Lung (tissue), 12 donors: ENCODE results near the gene MCUB. TPM values are rescaled to one million over a fixed set of nuclear protein-coding genes. Genes with fewer than 3 reads are reported as not detected.

Experiments used
- ATAC-seq: fragments of 200-7000 bp; cut with Tn5 transposase; one replicate; pipeline ENCODE4 v1.9.1; 2020; ENCODE audit warnings: moderate number of reproducible peaks; ENCODE audit not compliant: insufficient read depth, low FRiP score
- DNase-seq, 3 donors: peaks; one replicate each; pipeline ENCODE4 v3.0.0-alpha.2; 2013 to 2017
- H3K27ac ChIP-seq, 2 donors: one replicate each; pipeline ENCODE4 v1.5.1; 2013; ENCODE audit warnings: mild to moderate bottlenecking in 2 of 2, moderate library complexity in 2 of 2, control low read depth in 1 of 2, inconsistent platforms in 1 of 2, low read depth in 1 of 2, low read length in 1 of 2
- H3K27me3 ChIP-seq, 3 donors: one replicate each; pipeline ENCODE4 v1.5.1; 2013; ENCODE audit warnings: low read length in 2 of 3; ENCODE audit not compliant: control insufficient read depth in 3 of 3, insufficient read depth in 3 of 3
- H3K36me3 ChIP-seq, 4 donors: one replicate each; pipeline ENCODE4 v1.5.1; 2013; ENCODE audit warnings: low read length in 4 of 4, mild to moderate bottlenecking in 1 of 4, moderate library complexity in 1 of 4; ENCODE audit not compliant: control insufficient read depth in 4 of 4, insufficient read depth in 4 of 4
- H3K4me1 ChIP-seq, 5 donors: one replicate each; pipeline ENCODE4 v1.5.1; 2013; ENCODE audit warnings: low read length in 5 of 5, mild to moderate bottlenecking in 2 of 5, moderate library complexity in 1 of 5; ENCODE audit not compliant: control insufficient read depth in 5 of 5, insufficient read depth in 5 of 5
- H3K4me3 ChIP-seq: one replicate; pipeline ENCODE4 v1.5.1; 2013; ENCODE audit warnings: mild to moderate bottlenecking, control low read depth, moderate library complexity
- H3K9ac ChIP-seq, 2 donors: one replicate each; pipeline ENCODE4 v1.5.1; 2013; ENCODE audit warnings: low read length in 2 of 2, control low read depth in 1 of 2; ENCODE audit not compliant: insufficient read depth in 1 of 2
- H3K9me3 ChIP-seq, 4 donors: one replicate each; pipeline ENCODE4 v1.5.1; 2013; ENCODE audit warnings: low read length in 3 of 4, mild to moderate bottlenecking in 1 of 4, moderate library complexity in 1 of 4; ENCODE audit not compliant: control insufficient read depth in 4 of 4, insufficient read depth in 3 of 4
- CTCF ChIP-seq: IDR thresholded peaks from 2 replicates; pipeline ENCODE4 v1.5.1; 2012; ENCODE audit warnings: mild to moderate bottlenecking; ENCODE audit errors: control extremely low read depth, extremely low read depth
- WGBS, 2 donors: extraction: QIAGEN DNeasy Blood & Tissue Kit; methylation state at CpG; one replicate each; pipeline ENCODE4 v1.1.7; 2013; 5-methylcytosine and 5-hydroxymethylcytosine counted together
- polyA plus RNA-seq, 2 donors: library from polyadenylated mRNA; stranded (reverse); fragments of 200-250 nt; gene quantifications; one replicate each; pipeline ENCODE4 v1.2.1, GENCODE V29; 2013
- total RNA-seq, 2 donors: library from RNA; depleted of rRNA in 1 of 2; stranded (reverse); fragments of >200 nt in 1 of 2; gene quantifications; one replicate each; pipeline ENCODE4 v1.2.1, GENCODE V29; 2014 to 2021
- donor health status: control.
- donor health status: control.
- donor health status: Bipolar disorder and iron deficiency.
- donor health status: healthy.
- donor health status: DM: yes; HTN: yes; CAD: no.

MCUB gene
- total and polyA plus RNA-seq, 4 donors = 9.2 to 25.3 (median 15.9) TPM

- WGBS, 2 donors = 84 to 85% methylated on average over 6 of the region's 6 CpGs
- TF ChIP-seq CTCF = no peak
- Histone ChIP-seq H3K4me1 (no peaks in the 10 kb centered on the region), H3K27me3 (no peaks in the 10 kb centered on the region), H3K27ac (no peak overlapping the region), H3K9ac (no peak overlapping the region), H3K9me3 (peaks cover 0 to 5% (median 2%) of the 10 kb centered on the region in 4 donors), H3K36me3 (peaks cover 0 to 1% (median 0%) of the 10 kb centered on the region in 4 donors), H3K4me3 (no peak overlapping the region)
- no peak for ATAC-seq
- no peak for DNase-seq
These were observed 39.1 kb downstream of the MCUB start for GRCh38 chr4:109599046-109599652.

- Histone ChIP-seq H3K27ac (no peak overlapping the region), H3K9ac (no peak overlapping the region), H3K4me1 (no peaks in the 10 kb centered on the region), H3K4me3 (no peak overlapping the region), H3K9me3 (peaks cover 0 to 5% (median 2%) of the 10 kb centered on the region in 4 donors), H3K36me3 (peaks cover 0 to 1% (median 0%) of the 10 kb centered on the region in 4 donors), H3K27me3 (no peaks in the 10 kb centered on the region)
- DNase-seq (no peak), ATAC-seq (no peak)
- 92 to 97% methylated on average over 3 of the region's 3 CpGs for WGBS, 2 donors
- no peak for TF ChIP-seq CTCF
These were observed 40.4 kb downstream of the MCUB start for GRCh38 chr4:109600431-109600830.

GRCh38 chr4:109601336-109601735, 41.3 kb downstream of the MCUB start:
- no peak for DNase-seq
- WGBS, 2 donors = 85 to 92% methylated on average over 2 of the region's 2 CpGs
- Histone ChIP-seq H3K9me3 (peaks cover 0 to 5% (median 2%) of the 10 kb centered on the region in 4 donors), H3K4me1 (no peaks in the 10 kb centered on the region), H3K27me3 (no peaks in the 10 kb centered on the region), H3K4me3 (no peak overlapping the region), H3K27ac (no peak overlapping the region), H3K36me3 (peaks cover 0 to 1% (median 0%) of the 10 kb centered on the region in 4 donors), H3K9ac (no peak overlapping the region)
- ATAC-seq = no peak
- TF ChIP-seq CTCF = no peak

- H3K4me3 ChIP-seq = no peak overlapping the region
- no peak for DNase-seq
- no peak for TF ChIP-seq CTCF
- H3K27me3 ChIP-seq = no peaks in the 10 kb centered on the region
- H3K36me3 ChIP-seq = peaks cover 0 to under 1% (median 0%) of the 10 kb centered on the region in 4 donors
- no peak for ATAC-seq
- H3K9me3 ChIP-seq = peaks cover 0 to 7% (median 4%) of the 10 kb centered on the region in 4 donors
- H3K9ac ChIP-seq = no peak overlapping the region
- H3K27ac ChIP-seq = no peak overlapping the region
- no peaks in the 10 kb centered on the region for H3K4me1 ChIP-seq
These were observed 47.9 kb downstream of the MCUB start for GRCh38 chr4:109607976-109608375.
